GM18861 (cell line): ENCODE measurements around the gene ZFAND3.
A peak's percentile ranks its signal among the peaks of the same experiment; 100 is the strongest.

ENCODE experiments used
- ATAC-seq: cut with Tn5 transposase; IDR thresholded peaks from one replicate; pipeline ENCODE4 v1.9.1; 2021; ENCODE audit not compliant: unreplicated experiment

The ZFAND3 gene

GRCh38 chr6:37826993-37827392 lies 7.5 kb downstream of the ZFAND3 start:
- no peak for ATAC-seq

- ATAC-seq: no peak
Measured at GRCh38 chr6:37827603-37828265, 8.2 kb downstream of the ZFAND3 start.

- ATAC-seq: peak; percentile 58
Measured at GRCh38 chr6:37830225-37830624, 10.7 kb downstream of the ZFAND3 start.

GRCh38 chr6:37831457-37831856 lies 11.9 kb downstream of the ZFAND3 start:
- no peak for ATAC-seq

- ATAC-seq: no peak
Measured at GRCh38 chr6:37835923-37836322, 16.4 kb downstream of the ZFAND3 start.

- ATAC-seq: no peak
Measured at GRCh38 chr6:37838219-37838921, 18.8 kb downstream of the ZFAND3 start.

- ATAC-seq: no peak
Measured at GRCh38 chr6:37840143-37840939, 20.8 kb downstream of the ZFAND3 start.

- ATAC-seq: peak; percentile 72
Measured at GRCh38 chr6:37840940-37841300, 21.4 kb downstream of the ZFAND3 start.

GRCh38 chr6:37845026-37845911 lies 25.7 kb downstream of the ZFAND3 start:
- ATAC-seq: no peak

GRCh38 chr6:37845930-37846329 lies 26.4 kb downstream of the ZFAND3 start:
- no peak for ATAC-seq

- ATAC-seq: no peak
Measured at GRCh38 chr6:37847704-37848103, 28.2 kb downstream of the ZFAND3 start.

GRCh38 chr6:37848371-37848770 lies 28.8 kb downstream of the ZFAND3 start:
- ATAC-seq: peak; percentile 35

GRCh38 chr6:37850260-37850659 lies 30.7 kb downstream of the ZFAND3 start:
- ATAC-seq: no peak

GRCh38 chr6:37850728-37851285 lies 31.3 kb downstream of the ZFAND3 start:
- ATAC-seq: no peak

- no peak for ATAC-seq
Measured at GRCh38 chr6:37851997-37852524, 32.5 kb downstream of the ZFAND3 start.

- ATAC-seq: no peak
Measured at GRCh38 chr6:37856285-37856684, 36.8 kb downstream of the ZFAND3 start.

- ATAC-seq: no peak
Measured at GRCh38 chr6:37858363-37858762, 38.8 kb downstream of the ZFAND3 start.

GRCh38 chr6:37860226-37860839 lies 40.8 kb downstream of the ZFAND3 start:
- no peak for ATAC-seq

GRCh38 chr6:37861452-37861851 lies 41.9 kb downstream of the ZFAND3 start:
- no peak for ATAC-seq

- ATAC-seq: no peak
Measured at GRCh38 chr6:37862430-37862829, 42.9 kb downstream of the ZFAND3 start.
